Endothelial cell of umbilical vein (primary cell): ENCODE results near the gene OGFOD2. TPM values are rescaled to one million over a fixed set of nuclear protein-coding genes. Genes with fewer than 3 reads are reported as not detected.

ENCODE experiments used
- BruUV-seq: library from RNA; stranded (reverse); fragments of 400-500 nt; replicated peaks from 2 replicates; lab custom pipeline; 2021; lab: Mats Ljungman, UMichigan
- CTCF ChIA-PET: fragments of 300-600, 350-600 bp; sonication (Branson Sonifier 250); formaldehyde crosslinking; loops from one replicate; lab custom pipeline; 2021; ENCODE audit warnings: antibody characterized with exemption, inconsistent platforms; lab: Charles Lee
- POLR2A ChIA-PET: fragments of 300-600, 350-600 bp; sonication (Branson Sonifier 250); formaldehyde crosslinking; loops from one replicate; lab custom pipeline; 2021; ENCODE audit warnings: antibody characterized with exemption, inconsistent platforms; lab: Charles Lee
- DNase-seq: peaks from one replicate; pipeline ENCODE4 v3.0.0-alpha.2; 2011; ENCODE audit warnings: low read depth, low spot score
- FAIRE-seq: peaks from 2 replicates; lab custom pipeline; 2011; peaks lifted over from hg19 to GRCh38; lab: Jason Lieb, UNC
- H2AFZ ChIP-seq: 2 replicates; pipeline ENCODE4 v1.6.0; 2012; ENCODE audit warnings: low read depth, low read length, control low read depth, inconsistent platforms
- H3K27ac ChIP-seq: 2 replicates; pipeline ENCODE4 v1.5.1; 2011; ENCODE audit warnings: low read depth, mild to moderate bottlenecking, control low read depth, low read length, moderate library complexity; ENCODE audit not compliant: insufficient read depth
- H3K27me3 ChIP-seq, 2 experiments: 2 replicates each; pipeline versions ENCODE4 v1.6.0 to v1.6.1; 2011; ENCODE audit warnings: low read length in 2 of 2, mixed read lengths in 1 of 2; ENCODE audit not compliant: control insufficient read depth in 2 of 2, insufficient read depth in 2 of 2
- H3K36me3 ChIP-seq, 2 experiments: 2 replicates in 1 of 2; 3 replicates in 1 of 2; pipeline ENCODE4 v1.5.1; 2011; ENCODE audit warnings: low read length in 2 of 2, mild to moderate bottlenecking in 1 of 2, moderate library complexity in 1 of 2; ENCODE audit not compliant: control insufficient read depth in 2 of 2, insufficient read depth in 2 of 2; ENCODE audit errors: extremely low read depth in 1 of 2
- H3K4me1 ChIP-seq: 3 replicates; pipeline ENCODE4 v1.5.1; 2011; ENCODE audit warnings: mild to moderate bottlenecking, low read length; ENCODE audit not compliant: control insufficient read depth, insufficient read depth; ENCODE audit errors: extremely low read depth
- H3K4me2 ChIP-seq: 2 replicates; pipeline ENCODE4 v1.6.1; 2011; ENCODE audit warnings: low read length, control low read depth, mixed read lengths; ENCODE audit not compliant: insufficient read depth
- H3K4me3 ChIP-seq, 3 experiments: fragments of 200-600 bp in 1 of 3; sonication (generic), shearing (Covaris generic) in 1 of 3; replicated peaks in 1 of 3; 2 replicates each; pipeline ENCODE4 v1.5.1; 2011 to 2016; ENCODE audit warnings: control low read depth in 3 of 3, low read length in 3 of 3, mild to moderate bottlenecking in 2 of 3, inconsistent platforms in 1 of 3, low read depth in 1 of 3, moderate library complexity in 1 of 3; ENCODE audit not compliant: insufficient read depth in 1 of 3
- H3K79me2 ChIP-seq: 2 replicates; pipeline ENCODE4 v1.6.0; 2012; ENCODE audit warnings: low read length, inconsistent platforms; ENCODE audit not compliant: control insufficient read depth, insufficient read depth
- H3K9ac ChIP-seq: replicated peaks from 2 replicates; pipeline ENCODE3; 2011; ENCODE audit warnings: low read length, control low read depth; ENCODE audit not compliant: insufficient read depth; ENCODE audit errors: extremely low read depth
- H3K9me1 ChIP-seq: replicated peaks from 3 replicates; pipeline ENCODE4 v1.6.0; 2011; ENCODE audit warnings: mild to moderate bottlenecking, low read length; ENCODE audit not compliant: control insufficient read depth, insufficient read depth; ENCODE audit errors: extremely low read depth
- H3K9me3 ChIP-seq: replicated peaks from 2 replicates; pipeline ENCODE4 v1.5.1; 2012; ENCODE audit warnings: low read length, inconsistent platforms; ENCODE audit not compliant: control insufficient read depth, insufficient read depth
- H4K20me1 ChIP-seq: replicated peaks from 2 replicates; pipeline ENCODE3; 2011; ENCODE audit warnings: mild to moderate bottlenecking, low read length; ENCODE audit not compliant: control insufficient read depth, insufficient read depth; ENCODE audit errors: extremely low read depth
- EZH2 ChIP-seq: IDR thresholded peaks from 2 replicates; pipeline ENCODE4 v1.6.1; 2012; ENCODE audit warnings: borderline replicate concordance, low read depth, mild to moderate bottlenecking, moderate library complexity, low read length, inconsistent platforms; ENCODE audit not compliant: severe bottlenecking
- FOS ChIP-seq: IDR thresholded peaks from 2 replicates; pipeline ENCODE4 v1.6.1; 2011; ENCODE audit warnings: mild to moderate bottlenecking, low read length, moderate library complexity, borderline replicate concordance; ENCODE audit not compliant: insufficient read depth
- GATA2 ChIP-seq: IDR thresholded peaks from 2 replicates; pipeline ENCODE4 v1.7.0; 2011; ENCODE audit warnings: low read depth, mild to moderate bottlenecking, moderate library complexity, mixed read lengths, low read length; ENCODE audit not compliant: insufficient read length, insufficient read depth
- JUN ChIP-seq: IDR thresholded peaks from 2 replicates; pipeline ENCODE4 v1.6.1; 2011; ENCODE audit warnings: borderline replicate concordance, low read depth; ENCODE audit not compliant: insufficient read length, insufficient read depth
- MAX ChIP-seq: IDR thresholded peaks from 2 replicates; pipeline ENCODE4 v1.6.1; 2011; ENCODE audit not compliant: insufficient read depth, insufficient read length
- MYC ChIP-seq: IDR thresholded peaks from one replicate; pipeline ENCODE4 v1.6.1; 2011; ENCODE audit warnings: mild to moderate bottlenecking, low read depth, low read length
- POLR2A ChIP-seq: IDR thresholded peaks from 2 replicates; pipeline ENCODE4 v1.6.1; 2012; ENCODE audit warnings: low read depth, mild to moderate bottlenecking, control low read depth, low read length
- POLR2AphosphoS5 ChIP-seq: IDR thresholded peaks from 2 replicates; pipeline ENCODE4 v1.6.1; 2012; ENCODE audit warnings: low read depth, mild to moderate bottlenecking, control low read depth, low read length, moderate library complexity; ENCODE audit not compliant: insufficient read depth
- dilution Hi-C: fragments of 300-500 bp; cut with MboI; formaldehyde crosslinking; loops from one replicate; pipeline ENCODE4 v1.15.0; 2019; ENCODE audit warnings: low sequenced_read_pairs; ENCODE audit not compliant: extremely low pct_ligation_motif_present
- intact Hi-C: fragments of 100-400 bp; cut with micrococcal nuclease; formaldehyde crosslinking; loops from one replicate; pipeline ENCODE4 v1.10.0; 2022
- polyA plus RNA-seq, 4 experiments: library from polyadenylated mRNA; depleted of rRNA in 3 of 4; stranded (reverse) in 3 of 4; unstranded in 1 of 4; fragments of >200 nt; gene quantifications; 2 replicates each; pipeline versions ENCODE4 v1.2.1 to v1.2.3, GENCODE V29; 2011 to 2012; ENCODE audit warnings: missing spikeins in 1 of 4
- total RNA-seq: library from RNA; stranded (reverse); gene quantifications from 2 replicates; pipeline ENCODE4 v1.2.3, GENCODE V29; 2021
- TF ChIP-seq, protein P1 (sequence below), 2 donors: IDR thresholded peaks; 1 replicate in 1 of 2; 2 replicates in 1 of 2; pipeline ENCODE4 v1.5.1; 2011; ENCODE audit warnings: low read length in 2 of 2, mild to moderate bottlenecking in 2 of 2, moderate library complexity in 2 of 2, control low read depth in 1 of 2, inconsistent platforms in 1 of 2, low read depth in 1 of 2; ENCODE audit not compliant: insufficient read depth in 1 of 2; ENCODE audit errors: extremely low read depth in 1 of 2

OGFOD2 gene
- total and polyA plus RNA-seq, 2 donors (not counting 3 experiments of a cell fraction or from before 2014, with no cell fraction given), result 16.8 to 24.1 TPM

DNA sequence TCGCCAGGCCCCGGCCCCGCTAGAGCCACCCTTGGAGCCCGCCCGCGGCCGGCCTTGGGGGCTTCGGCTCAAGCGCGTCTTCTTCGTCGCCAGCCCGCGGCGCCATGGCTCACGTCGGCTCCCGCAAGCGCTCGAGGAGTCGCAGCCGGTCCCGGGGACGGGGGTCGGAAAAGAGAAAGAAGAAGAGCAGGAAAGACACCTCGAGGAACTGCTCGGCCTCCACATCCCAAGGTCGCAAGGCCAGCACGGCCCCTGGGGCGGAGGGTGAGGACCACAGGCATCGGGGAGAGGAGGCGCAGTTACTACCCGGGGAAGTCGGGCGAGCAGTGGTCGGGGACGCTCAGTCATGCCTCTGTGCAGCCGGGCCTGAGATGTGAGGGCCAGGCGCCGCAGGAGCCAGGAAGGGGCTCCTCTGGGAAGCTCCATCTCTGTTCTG is 6.0 kb downstream of the OGFOD2 start:
- dilution Hi-C loops, result no loop called here
- H3K36me3 ChIP-seq, result peaks cover 0 to 9% of the 10 kb centered on the region in 2 experiments
- peak; percentile 75 for FAIRE-seq
- no peaks in the 10 kb centered on the region for H3K27me3 ChIP-seq
- H3K79me2 ChIP-seq, result peaks cover 23% of the 10 kb centered on the region
- no TSS peak for BruUV-seq
- peak overlapping the region; percentile 90 for H3K9ac ChIP-seq
- H4K20me1 ChIP-seq, result no peaks in the 10 kb centered on the region
- H3K4me2 ChIP-seq, result peak overlapping the region; percentile 76
- POLR2A ChIA-PET, result interaction anchor here (1.7 kb wide), 1 partner anchor 252 kb away, joined by 7 read pairs; the partner anchor contains the start of genes MPHOSPH9 and MTRFR
- TF ChIP-seq EZH2 (no peak), MYC (no peak), FOS (no peak), POLR2AphosphoS5 (no peak), POLR2A (no peak), GATA2 (no peak), MAX (no peak), JUN (no peak)
- TF ChIP-seq, protein P1, sequence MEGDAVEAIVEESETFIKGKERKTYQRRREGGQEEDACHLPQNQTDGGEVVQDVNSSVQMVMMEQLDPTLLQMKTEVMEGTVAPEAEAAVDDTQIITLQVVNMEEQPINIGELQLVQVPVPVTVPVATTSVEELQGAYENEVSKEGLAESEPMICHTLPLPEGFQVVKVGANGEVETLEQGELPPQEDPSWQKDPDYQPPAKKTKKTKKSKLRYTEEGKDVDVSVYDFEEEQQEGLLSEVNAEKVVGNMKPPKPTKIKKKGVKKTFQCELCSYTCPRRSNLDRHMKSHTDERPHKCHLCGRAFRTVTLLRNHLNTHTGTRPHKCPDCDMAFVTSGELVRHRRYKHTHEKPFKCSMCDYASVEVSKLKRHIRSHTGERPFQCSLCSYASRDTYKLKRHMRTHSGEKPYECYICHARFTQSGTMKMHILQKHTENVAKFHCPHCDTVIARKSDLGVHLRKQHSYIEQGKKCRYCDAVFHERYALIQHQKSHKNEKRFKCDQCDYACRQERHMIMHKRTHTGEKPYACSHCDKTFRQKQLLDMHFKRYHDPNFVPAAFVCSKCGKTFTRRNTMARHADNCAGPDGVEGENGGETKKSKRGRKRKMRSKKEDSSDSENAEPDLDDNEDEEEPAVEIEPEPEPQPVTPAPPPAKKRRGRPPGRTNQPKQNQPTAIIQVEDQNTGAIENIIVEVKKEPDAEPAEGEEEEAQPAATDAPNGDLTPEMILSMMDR (IDR thresholded peaks at IDR 0.05; ENCODE audit: extremely low read depth in 1 of 2, insufficient read depth in 1 of 2, low read depth in 1 of 2, low read length in 2 of 2), result no peak
- peaks cover 38% of the 10 kb centered on the region for H3K4me1 ChIP-seq
- intact Hi-C loops, result no loop called here
- H3K4me3 ChIP-seq, result peak overlapping the region; percentile 48 to 83 (median 60)
- peak overlapping the region; percentile 78 for H3K27ac ChIP-seq
- DNase-seq, result peak; percentile 59
- H3K9me1 ChIP-seq, result no peaks in the 10 kb centered on the region
- H3K9me3 ChIP-seq, result no peaks in the 10 kb centered on the region
- CTCF ChIA-PET, result interaction anchor here (1.4 to 2.0 kb wide), 2 partner anchors 187 to 257 kb away, joined by 5 to 9 read pairs; no protein-coding TSS in a partner anchor
- no peak overlapping the region for H2AFZ ChIP-seq
